ENCODE measurements around the gene GRHL1. TPM values are rescaled to one million over a fixed set of nuclear protein-coding genes. Genes with fewer than 3 reads are reported as not detected.

The GRHL1 gene
- total RNA-seq, 1 experiment from 2014 or later: 11.6 TPM

- H3K27ac Mint-ChIP-seq (ENCODE audit: unreplicated experiment): no peak overlapping the region
- intact Hi-C loops (cut with micrococcal nuclease; ENCODE audit: unreplicated experiment): no loop called here
- no peak for DNase-seq
- H3K4me3 ChIP-seq (ENCODE audit: low read depth, low read length): no peak overlapping the region
- H3K36me3 Mint-ChIP-seq (ENCODE audit: insufficient read depth, unreplicated experiment): peaks cover 17% of the 10 kb centered on the region
- BruUV-seq (replicated peaks): no TSS peak
- POLR2A ChIA-PET: interaction anchor here (0.6 kb wide), 1 partner anchor 1616 kb away, joined by 4 read pairs; no protein-coding TSS in a partner anchor
- no peaks in the 10 kb centered on the region; the same call in none of the 2 replicates for H3K36me3 ChIP-seq (ENCODE audit: control insufficient read depth, insufficient read depth, low read length)
- H3K27me3 ChIP-seq (replicated peaks; ENCODE audit: control insufficient read depth, insufficient read depth, low read length): no peaks in the 10 kb centered on the region
- peaks cover 14% of the 10 kb centered on the region for H3K4me1 ChIP-seq
- H3K27me3 Mint-ChIP-seq (ENCODE audit: insufficient read depth, unreplicated experiment): no peaks in the 10 kb centered on the region
- CTCF ChIA-PET: interaction anchor here (0.6 kb wide), 1 partner anchor 165 kb away, joined by 5 read pairs; no protein-coding TSS in a partner anchor
- no peak for TF ChIP-seq CTCF (IDR thresholded peaks at IDR 0.05; ENCODE audit: insufficient read depth in 1 of 2, low read depth in 1 of 2, low read length in 1 of 2, severe bottlenecking in 1 of 2, unreplicated experiment in 1 of 2)
- peaks cover 9% of the 10 kb centered on the region for H3K4me1 Mint-ChIP-seq (ENCODE audit: low read depth, unreplicated experiment)
- no peaks in the 10 kb centered on the region for H3K9me3 Mint-ChIP-seq (ENCODE audit: unreplicated experiment)
- no peaks in the 10 kb centered on the region for H3K9me3 ChIP-seq
- no peak overlapping the region for H3K4me3 Mint-ChIP-seq (ENCODE audit: unreplicated experiment)
Observed at GRCh38 chr2:9958057-9958456, 6.6 kb downstream of the GRHL1 start.

GRCh38 chr2:9959262-9959661, 7.8 kb downstream of the GRHL1 start:
- intact Hi-C loops (cut with micrococcal nuclease; ENCODE audit: unreplicated experiment): no loop called here
- CTCF ChIA-PET: no interaction called here
- H3K4me3 ChIP-seq (ENCODE audit: low read depth, low read length): no peak overlapping the region
- TF ChIP-seq CTCF (IDR thresholded peaks at IDR 0.05; ENCODE audit: insufficient read depth in 1 of 2, low read depth in 1 of 2, low read length in 1 of 2, severe bottlenecking in 1 of 2, unreplicated experiment in 1 of 2): no peak
- Mint-ChIP-seq H3K27me3 (ENCODE audit: insufficient read depth, unreplicated experiment) (no peaks in the 10 kb centered on the region), H3K4me3 (ENCODE audit: unreplicated experiment) (no peak overlapping the region), H3K27ac (ENCODE audit: unreplicated experiment) (no peak overlapping the region), H3K4me1 (ENCODE audit: low read depth, unreplicated experiment) (peaks cover 7% of the 10 kb centered on the region), H3K36me3 (ENCODE audit: insufficient read depth, unreplicated experiment) (peaks cover 17% of the 10 kb centered on the region), H3K9me3 (ENCODE audit: unreplicated experiment) (no peaks in the 10 kb centered on the region)
- H3K9me3 ChIP-seq: no peaks in the 10 kb centered on the region
- POLR2A ChIA-PET: no interaction called here
- peaks cover 3% of the 10 kb centered on the region for H3K4me1 ChIP-seq
- no TSS peak for BruUV-seq (replicated peaks)
- no peak for DNase-seq
- no peaks in the 10 kb centered on the region for H3K27me3 ChIP-seq (replicated peaks; ENCODE audit: control insufficient read depth, insufficient read depth, low read length)
- H3K36me3 ChIP-seq (ENCODE audit: control insufficient read depth, insufficient read depth, low read length): no peaks in the 10 kb centered on the region; the same call in none of the 2 replicates

GRCh38 chr2:9961013-9961412, 9.5 kb downstream of the GRHL1 start:
- CTCF ChIA-PET: no interaction called here

More at GRCh38 chr2:9961013-9961412, 9.5 kb downstream of the GRHL1 start:
- H3K4me1 Mint-ChIP-seq (ENCODE audit: low read depth, unreplicated experiment): no peaks in the 10 kb centered on the region
- no peaks in the 10 kb centered on the region for H3K9me3 Mint-ChIP-seq (ENCODE audit: unreplicated experiment)
- H3K4me1 ChIP-seq: no peaks in the 10 kb centered on the region
- H3K4me3 ChIP-seq (ENCODE audit: low read depth, low read length): no peak overlapping the region
- H3K27me3 Mint-ChIP-seq (ENCODE audit: insufficient read depth, unreplicated experiment): no peaks in the 10 kb centered on the region
- DNase-seq: no peak
- TF ChIP-seq CTCF (IDR thresholded peaks at IDR 0.05; ENCODE audit: insufficient read depth in 1 of 2, low read depth in 1 of 2, low read length in 1 of 2, severe bottlenecking in 1 of 2, unreplicated experiment in 1 of 2): no peak
- H3K27me3 ChIP-seq (replicated peaks; ENCODE audit: control insufficient read depth, insufficient read depth, low read length): no peaks in the 10 kb centered on the region
- H3K9me3 ChIP-seq: no peaks in the 10 kb centered on the region
- H3K27ac Mint-ChIP-seq (ENCODE audit: unreplicated experiment): no peak overlapping the region
- no peaks in the 10 kb centered on the region; the same call in 1 of the 2 replicates for H3K36me3 ChIP-seq (ENCODE audit: control insufficient read depth, insufficient read depth, low read length)
- no TSS peak for BruUV-seq (replicated peaks)
- intact Hi-C loops (cut with micrococcal nuclease; ENCODE audit: unreplicated experiment): no loop called here
- peaks cover 23% of the 10 kb centered on the region for H3K36me3 Mint-ChIP-seq (ENCODE audit: insufficient read depth, unreplicated experiment)
- POLR2A ChIA-PET: no interaction called here
- no peak overlapping the region for H3K4me3 Mint-ChIP-seq (ENCODE audit: unreplicated experiment)

Measured in Caco-2 (cell line).